Measurements from ENCODE around the gene ACSL6. TPM values are rescaled to one million over a fixed set of nuclear protein-coding genes. Genes with fewer than 3 reads are reported as not detected.

Gene ACSL6
- polyA plus RNA-seq, 2 of the 4 experiments (the other 2 are of a cell fraction), result 0.06 to 0.09 TPM

DNA sequence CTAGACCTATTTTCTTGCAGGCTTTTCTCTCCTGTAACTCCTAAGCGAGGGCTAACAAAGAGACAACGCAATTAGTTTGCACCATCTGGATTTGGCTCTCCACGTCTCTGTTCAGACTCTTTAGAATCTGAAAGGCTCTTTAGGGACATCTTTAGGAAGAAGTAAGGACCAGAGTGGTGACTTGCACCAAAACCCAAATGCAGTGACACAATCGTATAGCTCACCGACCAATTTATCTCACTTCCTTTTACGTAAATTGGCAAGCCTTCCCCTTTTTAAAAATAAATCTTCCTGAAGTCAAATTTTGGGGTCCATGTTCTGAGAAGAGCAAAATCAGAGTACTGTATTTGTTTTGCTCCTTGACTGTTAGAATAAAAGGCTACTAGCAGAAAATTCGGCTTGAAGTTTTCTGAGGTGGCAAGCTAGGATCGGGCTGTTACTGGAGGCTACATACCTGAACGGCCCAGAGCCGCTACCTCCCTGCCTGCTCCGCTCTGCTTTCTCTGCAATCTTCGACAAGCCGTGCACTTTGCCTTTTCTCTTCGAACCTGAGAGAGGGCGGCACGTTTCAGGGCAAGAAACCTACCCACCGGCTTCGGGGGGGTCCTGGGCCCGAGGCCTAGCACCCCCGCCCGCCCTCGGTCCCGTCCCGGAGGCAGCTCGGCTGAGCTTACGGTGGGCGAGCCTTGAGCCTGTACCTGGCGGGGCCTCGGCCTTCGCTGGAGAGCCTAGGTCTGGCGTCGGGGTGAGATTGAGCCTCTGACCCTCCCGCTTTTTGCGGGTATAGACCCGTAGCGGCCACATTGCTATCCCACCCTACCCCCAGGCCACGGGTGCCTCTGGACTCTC is 66.5 kb downstream of the ACSL6 start:
- Histone ChIP-seq H3K4me2 (no peak overlapping the region), H3K27ac (no peak overlapping the region), H3K4me1 (no peaks in the 10 kb centered on the region), H3K9me3 (no peaks in the 10 kb centered on the region), H3K4me3 (no peak overlapping the region)
- FAIRE-seq (no peak), DNase-seq (ENCODE audit: low read depth in 1 of 2, low spot score in 1 of 2) (no peak), ATAC-seq (no peak)
- 84% methylated on average over 21 of the region's 37 CpGs for WGBS (ENCODE audit: missing lambda C conversion rate)
- POLR2A ChIA-PET, result no interaction called here
- CTCF ChIA-PET, result no interaction called here
- no peak for TF ChIP-seq JUN (IDR thresholded peaks at IDR 0.05)
- no peak for TF ChIP-seq KDM5A (IDR thresholded peaks at IDR 0.05)
- TF ChIP-seq POLR2A (IDR thresholded peaks at IDR 0.05; ENCODE audit: low read length), result no peak
- TF ChIP-seq USF2 (IDR thresholded peaks at IDR 0.05), result no peak
- TF ChIP-seq ZFP36 (IDR thresholded peaks at IDR 0.05; ENCODE audit: borderline replicate concordance, partially characterized antibody), result no peak
- TF ChIP-seq JUNB (IDR thresholded peaks at IDR 0.05), result no peak
- no peak for TF ChIP-seq HDAC2 (IDR thresholded peaks at IDR 0.05)
- no peak for TF ChIP-seq CHD2 (IDR thresholded peaks at IDR 0.05; ENCODE audit: low read length, partially characterized antibody)

GRCh38 chr5:131943916-131944315 is 67.5 kb downstream of the ACSL6 start:
- CTCF ChIA-PET, result no interaction called here
- H3K4me2 ChIP-seq, result no peak overlapping the region
- DNase-seq (ENCODE audit: low read depth in 1 of 2, low spot score in 1 of 2) (no peak), FAIRE-seq (no peak), ATAC-seq (no peak)
- WGBS (ENCODE audit: missing lambda C conversion rate), result 75% methylated on average over 2 of the region's 2 CpGs
- no peaks in the 10 kb centered on the region for H3K4me1 ChIP-seq
- H3K9me3 ChIP-seq, result no peaks in the 10 kb centered on the region
- no peak overlapping the region for H3K27ac ChIP-seq
- TF ChIP-seq CBX2 (IDR thresholded peaks at IDR 0.05; ENCODE audit: borderline replicate concordance, low read depth), result no peak
- TF ChIP-seq HDAC2 (IDR thresholded peaks at IDR 0.05), result no peak
- no peak for TF ChIP-seq CHD4 (IDR thresholded peaks at IDR 0.05; ENCODE audit: borderline replicate concordance)
- no peak for TF ChIP-seq KDM1A (IDR thresholded peaks at IDR 0.05; ENCODE audit: low read depth)
- no peak for TF ChIP-seq PHF8 (IDR thresholded peaks at IDR 0.05; ENCODE audit: borderline replicate concordance, low read depth)
- no peak for TF ChIP-seq ZSCAN20 (CRISPR knock-in tag; IDR thresholded peaks at IDR 0.05)
- TF ChIP-seq GATA3 (IDR thresholded peaks at IDR 0.05; ENCODE audit: borderline replicate concordance), result no peak
- TF ChIP-seq NPAS2 (CRISPR knock-in tag; IDR thresholded peaks at IDR 0.05; ENCODE audit: borderline replicate concordance), result no peak
- TF ChIP-seq ZNF302 (CRISPR knock-in tag; IDR thresholded peaks at IDR 0.05), result no peak
- TF ChIP-seq HOXB13 (CRISPR knock-in tag; IDR thresholded peaks at IDR 0.05; ENCODE audit: low read depth), result no peak
- TF ChIP-seq, protein P1, sequence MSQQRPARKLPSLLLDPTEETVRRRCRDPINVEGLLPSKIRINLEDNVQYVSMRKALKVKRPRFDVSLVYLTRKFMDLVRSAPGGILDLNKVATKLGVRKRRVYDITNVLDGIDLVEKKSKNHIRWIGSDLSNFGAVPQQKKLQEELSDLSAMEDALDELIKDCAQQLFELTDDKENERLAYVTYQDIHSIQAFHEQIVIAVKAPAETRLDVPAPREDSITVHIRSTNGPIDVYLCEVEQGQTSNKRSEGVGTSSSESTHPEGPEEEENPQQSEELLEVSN (IDR thresholded peaks at IDR 0.05; ENCODE audit: borderline replicate concordance, low read depth), result no peak
- no peak for TF ChIP-seq SMC3 (IDR thresholded peaks at IDR 0.05)
- TF ChIP-seq HEYL (CRISPR knock-in tag; IDR thresholded peaks at IDR 0.05), result no peak
- POLR2A ChIA-PET, result no interaction called here
- no peak overlapping the region for H3K4me3 ChIP-seq

DNA sequence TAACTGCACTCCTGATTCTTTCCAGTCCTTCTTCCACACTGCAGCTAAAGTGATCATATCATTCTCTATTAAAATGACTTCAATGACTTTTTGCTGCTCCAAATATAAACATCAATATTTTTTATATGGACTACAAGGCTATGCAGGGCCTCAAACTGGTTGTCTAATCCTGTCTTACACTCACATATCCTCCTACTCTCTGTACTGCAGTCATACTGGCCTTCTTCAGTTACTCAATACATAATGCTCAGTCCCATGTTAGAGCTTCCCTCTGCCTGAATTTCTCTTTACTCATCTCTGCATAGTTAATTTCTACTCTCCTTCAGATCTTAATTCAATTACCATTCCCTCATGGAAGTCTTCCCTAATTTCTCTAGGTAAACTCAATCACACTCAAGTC is 69.4 kb downstream of the ACSL6 start:
- ChIA-PET CTCF (no interaction called here), POLR2A (no interaction called here)

More for the DNA sequence above, 69.4 kb downstream of the ACSL6 start:
- peak; percentile 81 for FAIRE-seq
- ATAC-seq, result no peak
- Histone ChIP-seq H3K27ac (no peak overlapping the region), H3K4me1 (no peaks in the 10 kb centered on the region), H3K9me3 (no peaks in the 10 kb centered on the region), H3K4me2 (no peak overlapping the region), H3K4me3 (no peak overlapping the region)
- TF ChIP-seq MAFK (IDR thresholded peaks at IDR 0.05; ENCODE audit: partially characterized antibody) (no peak), NFE2L2 (conservative IDR thresholded peaks at IDR 0.05; ENCODE audit: low read length) (no peak), RNF2 (IDR thresholded peaks at IDR 0.05; ENCODE audit: borderline replicate concordance, low read depth) (no peak), SREBF2 (IDR thresholded peaks at IDR 0.05) (no peak), GATA3 (IDR thresholded peaks at IDR 0.05; ENCODE audit: borderline replicate concordance) (no peak), PHF8 (IDR thresholded peaks at IDR 0.05; ENCODE audit: borderline replicate concordance, low read depth) (no peak), HDAC2 (IDR thresholded peaks at IDR 0.05) (no peak), EHF (CRISPR knock-in tag; IDR thresholded peaks at IDR 0.05) (no peak), FOXS1 (CRISPR knock-in tag; IDR thresholded peaks at IDR 0.05) (no peak), RAD21 (conservative IDR thresholded peaks at IDR 0.05 in 1 of 2, IDR thresholded peaks at IDR 0.05 in 1 of 2) (no peak), CHD2 (IDR thresholded peaks at IDR 0.05; ENCODE audit: low read length, partially characterized antibody) (no peak), RFX5 (IDR thresholded peaks at IDR 0.05) (no peak)
- TF ChIP-seq, protein P1 (IDR thresholded peaks at IDR 0.05; ENCODE audit: borderline replicate concordance, low read depth), result no peak
- TF ChIP-seq, protein P2, sequence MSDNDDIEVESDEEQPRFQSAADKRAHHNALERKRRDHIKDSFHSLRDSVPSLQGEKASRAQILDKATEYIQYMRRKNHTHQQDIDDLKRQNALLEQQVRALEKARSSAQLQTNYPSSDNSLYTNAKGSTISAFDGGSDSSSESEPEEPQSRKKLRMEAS (IDR thresholded peaks at IDR 0.05), result no peak
- DNase-seq (ENCODE audit: low read depth in 1 of 2, low spot score in 1 of 2), result no peak
